GM12878 (cell line): ENCODE results near the gene ILRUN. TPM values are rescaled to one million over a fixed set of nuclear protein-coding genes. Genes with fewer than 3 reads are reported as not detected.

Source experiments
- ATAC-seq: fragments of 200-7000 bp; cut with Tn5 transposase; 3 replicates; pipeline ENCODE4 v1.9.1; 2020; ENCODE audit warnings: mild to moderate bottlenecking, moderate library complexity
- BruUV-seq: library from RNA; stranded (reverse); fragments of 400-500 nt; replicated peaks from 2 replicates; lab custom pipeline; 2021; lab: Mats Ljungman, UMichigan
- CTCF ChIA-PET: fragments of 300-600 bp; sonication (Branson Sonifier 250); formaldehyde crosslinking; extraction: SDS; loops from one replicate; lab custom pipeline; 2021; ENCODE audit warnings: inconsistent platforms; lab: Yijun Ruan, JAX
- POLR2A ChIA-PET: fragments of 350-600 bp; formaldehyde crosslinking; extraction: SDS; loops from one replicate; lab custom pipeline; 2021; ENCODE audit warnings: inconsistent platforms; lab: Charles Lee
- RAD21 ChIA-PET: fragments of 300-600 bp; sonication (Branson Sonifier 250); formaldehyde crosslinking; loops from one replicate; lab custom pipeline; 2023; ENCODE audit warnings: antibody characterized with exemption; ENCODE audit not compliant: unreplicated experiment; lab: Charles Lee
- SMC1A ChIA-PET: fragments of 300-600 bp; sonication (Branson Sonifier 250); formaldehyde crosslinking; loops from one replicate; lab custom pipeline; 2023; ENCODE audit not compliant: unreplicated experiment, uncharacterized antibody; lab: Charles Lee
- DNase-seq: peaks from one replicate; pipeline ENCODE4 v3.0.0-alpha.2; 2011; ENCODE audit warnings: low read depth, low spot score
- FAIRE-seq: peaks from 3 replicates; lab custom pipeline; 2011; peaks lifted over from hg19 to GRCh38; lab: Jason Lieb, UNC
- H2AFZ ChIP-seq: 2 replicates; pipeline ENCODE4 v1.6.0; 2011; ENCODE audit warnings: low read depth, low read length, control low read depth; ENCODE audit not compliant: control insufficient read depth
- H3K27ac ChIP-seq: 2 replicates; pipeline ENCODE4 v1.5.1; 2011; ENCODE audit warnings: control low read depth; ENCODE audit not compliant: control insufficient read depth, insufficient read depth
- H3K27me3 ChIP-seq, 2 experiments: replicated peaks in 1 of 2; 2 replicates each; pipeline versions ENCODE4 v1.6.0 to v1.6.1; 2011; ENCODE audit warnings: low read length in 1 of 2; ENCODE audit not compliant: control insufficient read depth in 2 of 2, insufficient read depth in 2 of 2
- H3K36me3 ChIP-seq, 2 experiments: 2 replicates each; pipeline ENCODE4 v1.5.1; 2011; ENCODE audit warnings: low read length in 1 of 2; ENCODE audit not compliant: control insufficient read depth in 2 of 2, insufficient read depth in 2 of 2
- H3K4me1 ChIP-seq: 2 replicates; pipeline ENCODE4 v1.6.1; 2011; ENCODE audit warnings: mild to moderate bottlenecking, low read length, moderate library complexity, mixed read lengths; ENCODE audit not compliant: control insufficient read depth, insufficient read depth
- H3K4me2 ChIP-seq: 2 replicates; pipeline ENCODE4 v1.6.0; 2011; ENCODE audit warnings: control low read depth; ENCODE audit not compliant: control insufficient read depth, insufficient read depth
- H3K4me3 ChIP-seq: fragments of 200-600 bp; sonication (generic); 2 replicates; pipeline ENCODE4 v1.5.1; 2016
- H3K79me2 ChIP-seq: 2 replicates; pipeline ENCODE4 v1.6.0; 2011; ENCODE audit warnings: low read length; ENCODE audit not compliant: control insufficient read depth, insufficient read depth
- H3K9ac ChIP-seq: 2 replicates; pipeline ENCODE4 v1.8.0; 2011; ENCODE audit warnings: low read length, control low read depth, mixed read lengths; ENCODE audit not compliant: control insufficient read depth, insufficient read depth
- H3K9me3 ChIP-seq: replicated peaks from 3 replicates; pipeline ENCODE4 v1.5.1; 2011; ENCODE audit warnings: mild to moderate bottlenecking, low read length; ENCODE audit not compliant: control insufficient read depth, insufficient read depth
- H4K20me1 ChIP-seq: 2 replicates; pipeline ENCODE4 v1.6.0; 2011; ENCODE audit not compliant: control insufficient read depth, insufficient read depth
- BCL3 ChIP-seq: IDR thresholded peaks from 2 replicates; pipeline ENCODE4 v1.6.1; 2011; ENCODE audit warnings: borderline replicate concordance, low read depth, mild to moderate bottlenecking, moderate library complexity, low read length; ENCODE audit not compliant: insufficient read depth, poor library complexity, severe bottlenecking
- RAD21 ChIP-seq: IDR thresholded peaks from 2 replicates; pipeline ENCODE4 v1.6.1; 2011; ENCODE audit warnings: mild to moderate bottlenecking, low read depth, low read length, moderate library complexity; ENCODE audit not compliant: insufficient read depth
- ZNF274 ChIP-seq: IDR thresholded peaks from one replicate; pipeline ENCODE4 v1.8.0; 2011; ENCODE audit not compliant: insufficient read length, insufficient read depth
- ZNF384 ChIP-seq: IDR thresholded peaks from 2 replicates; pipeline ENCODE4 v1.6.1; 2012; ENCODE audit warnings: low read depth, mild to moderate bottlenecking, low read length, improper control_type of control experiment, borderline replicate concordance
- WGBS: methylation state at CpG from one replicate; pipeline ENCODE4 v1.1.6; 2016; ENCODE audit warnings: low lambda C conversion rate; ENCODE audit not compliant: insufficient replicate concordance, insufficient coverage; ENCODE audit errors: missing lambda C conversion rate; 5-methylcytosine and 5-hydroxymethylcytosine counted together
- in situ Hi-C: fragments of 300-500 bp; cut with MboI; formaldehyde crosslinking; loops from 9 replicates; pipeline ENCODE4 v1.14.3; 2018; ENCODE audit warnings: mixed read lengths
- intact Hi-C: fragments of 100-400 bp; cut with micrococcal nuclease; formaldehyde crosslinking; loops from one replicate; pipeline ENCODE4 v1.14.2; 2022; ENCODE audit not compliant: unreplicated experiment
- polyA plus RNA-seq, 11 experiments: library from polyadenylated mRNA; depleted of rRNA in 4 of 11; unstranded in 6 of 11; stranded (reverse) in 5 of 11; fragments of >200 nt; fragmentation: Nextera tagmentation in 4 of 11; fragmentation: Illumina TruSeq in 1 of 11; extraction: Ambion mirVana in 4 of 11; extraction: Trizol in 1 of 11; gene quantifications; 1 replicate in 1 of 11; 2 replicates in 10 of 11; pipeline versions ENCODE4 v1.2.1 to v1.2.3, GENCODE V29; 2011 to 2016; ENCODE audit warnings: inconsistent platforms in 2 of 11, missing spikeins in 2 of 11, low read depth in 1 of 11
- total RNA-seq, 4 experiments: library from RNA; depleted of rRNA in 3 of 4; stranded (reverse); fragments of >200 nt in 3 of 4; fragmentation: Illumina TruSeq in 1 of 4; extraction: Trizol in 1 of 4; gene quantifications; 2 replicates each; pipeline versions ENCODE4 v1.2.1 to v1.2.3, GENCODE V29; 2013 to 2021

ILRUN gene
- total and polyA plus RNA-seq, 10 of the 15 experiments (the other 5 are each of a cell fraction or from before 2014, with no cell fraction given), result 21.0 to 114 (median 48.9) TPM

DNA sequence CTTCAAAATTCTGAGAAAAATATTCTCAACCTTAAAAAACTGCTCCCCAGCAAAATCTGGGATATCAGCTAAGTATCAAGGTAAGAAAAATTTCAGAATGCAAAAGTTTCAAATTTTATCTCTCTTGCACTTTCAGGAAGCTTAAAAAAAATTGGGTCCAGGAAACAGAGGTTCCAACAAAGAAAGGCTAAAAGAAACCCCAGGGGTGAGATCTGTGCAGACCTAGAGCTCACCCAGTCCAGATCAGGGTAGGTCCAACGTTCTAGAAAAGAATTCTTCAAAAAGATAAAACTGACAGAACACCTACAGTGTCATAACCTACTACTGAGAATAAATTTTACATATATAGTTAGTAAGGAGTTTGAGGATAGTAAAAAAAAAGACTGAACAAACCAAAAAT is 23.5 kb downstream of the ILRUN start:
- no TSS peak for BruUV-seq
- H4K20me1 ChIP-seq, result no peaks in the 10 kb centered on the region
- peak overlapping the region; percentile 68 for H3K9ac ChIP-seq
- H3K79me2 ChIP-seq, result peaks cover 94% of the 10 kb centered on the region
- ATAC-seq, result peak; percentile 37
- POLR2A ChIA-PET, result interaction anchor here (0.6 to 14.8 kb wide), 13 partner anchors 8 to 1360 kb away, joined by 3 to 329 read pairs (median 6); partner anchors contain the start of genes BLTP3A, ILRUN and SNRPC
- 0% methylated on average over 1 of the region's 1 CpG for WGBS
- H3K9me3 ChIP-seq, result no peaks in the 10 kb centered on the region; the same call in 2 of the 3 replicates
- no peak for FAIRE-seq
- no peak overlapping the region for H2AFZ ChIP-seq
- H3K27ac ChIP-seq, result peak overlapping the region; percentile 92
- CTCF ChIA-PET, result interaction anchor here (0.6 to 4.5 kb wide), 10 partner anchors 9 to 118 kb away, joined by 3 to 56 read pairs (median 5); no protein-coding TSS in a partner anchor
- peak overlapping the region; percentile 20 for H3K4me3 ChIP-seq
- peak overlapping the region; percentile 67 for H3K4me2 ChIP-seq
- H3K27me3 ChIP-seq, result no peaks in the 10 kb centered on the region
- in situ Hi-C loops, result loop anchor here (25.0 kb wide), 2 partner anchors 1611 to 1711 kb away; partner anchors contain the start of genes BRD2, HLA-DMA and HLA-DPA1
- SMC1A ChIA-PET, result interaction anchor here (1.0 to 16.2 kb wide), 12 partner anchors 9 to 216 kb away, joined by 3 to 213 read pairs (median 12); partner anchors contain the start of genes ANKS1A, ILRUN and TAF11
- H3K4me1 ChIP-seq, result peaks cover 38% of the 10 kb centered on the region
- RAD21 ChIA-PET, result interaction anchor here (0.7 to 7.2 kb wide), 18 partner anchors 9 to 590 kb away, joined by 3 to 183 read pairs (median 8); partner anchors contain the start of genes ANKS1A, ILRUN, SNRPC and TAF11
- TF ChIP-seq ZNF274 (no peak), RAD21 (no peak), ZNF384 (0 out of 2 replicates have a peak, but pooled peaks have one; percentile 17), BCL3 (no peak)
- intact Hi-C loops, result loop anchor here (5.0 kb wide), 3 partner anchors 36 to 119 kb away; partner anchors contain the start of genes BLTP3A and SNRPC
- no peak for DNase-seq
- no peaks in the 10 kb centered on the region; a peak in 2 of 4 replicates for H3K36me3 ChIP-seq
